Measurements from ENCODE around the gene CCL11. TPM values are rescaled to one million over a fixed set of nuclear protein-coding genes. Genes with fewer than 3 reads are reported as not detected.

Gene CCL11
- total and polyA plus RNA-seq, 2 of the 8 experiments (the other 6 are each of a cell fraction or from before 2014, with no cell fraction given), result not detected

DNA sequence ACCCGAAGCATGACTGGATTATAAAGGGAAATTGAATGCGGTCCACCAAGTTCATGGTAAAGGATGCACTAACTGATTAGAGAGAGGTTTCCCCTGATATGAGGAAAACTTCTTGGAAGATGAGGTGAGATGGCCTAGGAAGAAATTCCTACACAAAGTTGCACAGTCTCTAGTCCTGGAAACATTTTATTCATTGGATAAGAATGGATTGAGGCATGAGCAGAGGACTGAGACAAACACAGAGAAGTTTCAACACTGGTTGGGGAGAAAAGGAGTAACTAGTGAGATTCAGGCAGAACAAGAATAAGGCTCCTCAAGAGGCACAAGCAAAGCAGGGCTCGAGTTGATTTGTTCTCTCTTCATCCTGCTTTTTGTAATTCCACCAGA lies 32.4 kb upstream of the CCL11 start:
- DNase-seq (ENCODE audit: low read depth in 1 of 2, low spot score in 2 of 2) (no peak), FAIRE-seq (no peak)
- Histone ChIP-seq H2BK5ac (ENCODE audit: low read depth, low read length) (no peak overlapping the region), H3K4ac (replicated peaks; ENCODE audit: insufficient read length, low read depth, low read length) (no peak overlapping the region), H3K18ac (ENCODE audit: extremely low read depth, low read length) (no peak overlapping the region), H2BK12ac (ENCODE audit: low read depth, low read length) (no peak overlapping the region; the same call in 1 of the 2 replicates), H3K27ac (ENCODE audit: low read depth, low read length) (no peak overlapping the region), H3K4me1 (replicated peaks in 1 of 4; ENCODE audit: control insufficient read depth in 3 of 4, insufficient read depth in 4 of 4, low read length in 3 of 4) (peaks cover 4 to 11% (median 7%) of the 10 kb centered on the region in 4 experiments; a peak in 6 of 7 replicates), H3K79me1 (ENCODE audit: low read depth, low read length) (no peaks in the 10 kb centered on the region), H2BK15ac (ENCODE audit: low read length) (no peak overlapping the region), H4K8ac (ENCODE audit: extremely low read depth, insufficient read depth, low read length) (no peak overlapping the region), H4K20me1 (replicated peaks in 1 of 2; ENCODE audit: control insufficient read depth in 1 of 2, insufficient read depth in 2 of 2, low read length in 2 of 2) (no peaks in the 10 kb centered on the region), H3K36me3 (ENCODE audit: control insufficient read depth in 2 of 4, insufficient read depth in 4 of 4, low read length in 3 of 4) (no peaks in the 10 kb centered on the region), H2AK5ac (ENCODE audit: low read depth, low read length) (no peak overlapping the region), H3K14ac (ENCODE audit: insufficient read length) (no peak overlapping the region), H3K79me2 (ENCODE audit: control insufficient read depth in 1 of 2, insufficient read depth in 2 of 2, low read length in 2 of 2) (no peaks in the 10 kb centered on the region), H3K4me3 (ENCODE audit: extremely low read depth in 1 of 4, insufficient read depth in 2 of 4, low read depth in 3 of 4, low read length in 4 of 4) (no peak overlapping the region), H4K91ac (replicated peaks; ENCODE audit: insufficient read length, low read length) (no peak overlapping the region), H3K23ac (ENCODE audit: insufficient read length) (no peak overlapping the region), H2BK120ac (replicated peaks; ENCODE audit: low read depth, low read length) (no peak overlapping the region), H3K4me2 (ENCODE audit: insufficient read depth in 1 of 2, low read depth in 2 of 2, low read length in 2 of 2) (no peak overlapping the region), H3K23me2 (ENCODE audit: low read depth, low read length) (peaks cover 6% of the 10 kb centered on the region; the same call in 1 of the 2 replicates), H2BK20ac (ENCODE audit: low read length) (no peak overlapping the region; the same call in 1 of the 2 replicates), H3K56ac (replicated peaks; ENCODE audit: insufficient read length, low read depth, low read length) (no peak overlapping the region), H3K27me3 (replicated peaks in 1 of 4; ENCODE audit: control insufficient read depth in 3 of 4, extremely low read depth in 1 of 4, insufficient read depth in 3 of 4, low read length in 3 of 4) (no peaks in the 10 kb centered on the region), H3K9ac (replicated peaks in 1 of 4; ENCODE audit: extremely low read depth in 1 of 4, low read depth in 3 of 4, low read length in 3 of 4) (no peak overlapping the region), H4K5ac (ENCODE audit: insufficient read length, low read depth, low read length) (no peak overlapping the region), H3K9me3 (ENCODE audit: insufficient read depth in 2 of 2, low read depth in 1 of 2, low read length in 1 of 2) (no peaks in the 10 kb centered on the region), H2AFZ (ENCODE audit: low read length) (no peak overlapping the region)
- ChIA-PET POLR2A (ENCODE audit: partially characterized antibody) (interaction anchor here (1.1 kb wide), 1 partner anchor 14 kb away, joined by 3 read pairs; no protein-coding TSS in a partner anchor), CTCF (ENCODE audit: partially characterized antibody) (interaction anchor here (1.4 kb wide), 1 partner anchor 65 kb away, joined by 5 read pairs; no protein-coding TSS in a partner anchor)
- 84% methylated on average over 3 of the region's 3 CpGs; no CpG with 5 or more reads in 1 of the 2 experiments for WGBS, 2 experiments (ENCODE audit: extremely low coverage in 1 of 2, insufficient coverage in 1 of 2, insufficient read length in 1 of 2, insufficient replicate concordance in 2 of 2, low coverage in 1 of 2, low lambda C conversion rate in 2 of 2, missing lambda C conversion rate in 1 of 2)
- TF ChIP-seq CBX5 (IDR thresholded peaks at IDR 0.05; ENCODE audit: low read depth, low read length) (no peak), SIRT6 (IDR thresholded peaks at IDR 0.05; ENCODE audit: low read length) (no peak), RXRA (IDR thresholded peaks at IDR 0.05; ENCODE audit: insufficient read depth, low read depth, low read length) (no peak), GTF2F1 (IDR thresholded peaks at IDR 0.05; ENCODE audit: borderline replicate concordance, low read depth, low read length) (no peak), SP2 (IDR thresholded peaks at IDR 0.05; ENCODE audit: low read length) (no peak), HDAC2 (IDR thresholded peaks at IDR 0.05; ENCODE audit: borderline replicate concordance in 1 of 2, low read depth in 2 of 2, low read length in 2 of 2) (no peak), CHD1 (IDR thresholded peaks at IDR 0.05; ENCODE audit: low read depth, low read length) (no peak), TAF1 (IDR thresholded peaks at IDR 0.05; ENCODE audit: low read depth, low read length) (no peak), CHD2 (IDR thresholded peaks at IDR 0.05; ENCODE audit: low read length) (no peak), CEBPB (IDR thresholded peaks at IDR 0.05; ENCODE audit: low read depth, low read length) (no peak), EZH2 (IDR thresholded peaks at IDR 0.05; ENCODE audit: low read depth, low read length, severe bottlenecking) (no peak), RFX5 (IDR thresholded peaks at IDR 0.05; ENCODE audit: borderline replicate concordance, low read depth, low read length) (no peak), SAP30 (IDR thresholded peaks at IDR 0.05; ENCODE audit: insufficient read depth, insufficient replicate concordance, low read length) (no peak)
- TF ChIP-seq, protein P1, sequence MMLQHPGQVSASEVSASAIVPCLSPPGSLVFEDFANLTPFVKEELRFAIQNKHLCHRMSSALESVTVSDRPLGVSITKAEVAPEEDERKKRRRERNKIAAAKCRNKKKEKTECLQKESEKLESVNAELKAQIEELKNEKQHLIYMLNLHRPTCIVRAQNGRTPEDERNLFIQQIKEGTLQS (IDR thresholded peaks at IDR 0.05; ENCODE audit: insufficient read depth, low read depth, low read length), result no peak
